ENCODE data around the gene DUSP22.
A peak's percentile ranks its signal among the peaks of the same experiment; 100 is the strongest.
"Not testable (repeated sequence)": the region's sequence is repeated elsewhere in the genome, so short reads cannot be mapped to it uniquely, and the experiment has no call there.

The DUSP22 gene

DNA sequence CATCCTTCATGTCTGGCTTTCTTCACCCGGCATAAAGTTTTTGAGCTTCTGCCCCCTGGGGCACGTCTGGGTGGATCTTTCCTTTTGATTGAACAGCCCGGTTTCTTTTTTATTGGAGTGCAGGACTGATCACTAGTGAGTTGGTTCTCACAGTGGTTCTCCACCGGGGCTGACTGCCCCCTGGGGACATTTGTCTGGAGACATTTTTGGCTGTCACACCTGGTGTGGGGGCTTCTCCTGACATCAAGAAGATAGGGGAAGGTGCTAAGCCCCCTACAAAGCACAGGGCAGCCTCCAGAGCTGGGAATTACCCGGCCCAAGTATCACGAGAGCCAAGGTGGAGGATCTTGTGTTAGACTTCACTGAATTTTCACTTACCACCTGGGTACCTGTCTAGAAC lies 73.5 kb downstream of the DUSP22 start:
- DNase-seq: no peak

DNA sequence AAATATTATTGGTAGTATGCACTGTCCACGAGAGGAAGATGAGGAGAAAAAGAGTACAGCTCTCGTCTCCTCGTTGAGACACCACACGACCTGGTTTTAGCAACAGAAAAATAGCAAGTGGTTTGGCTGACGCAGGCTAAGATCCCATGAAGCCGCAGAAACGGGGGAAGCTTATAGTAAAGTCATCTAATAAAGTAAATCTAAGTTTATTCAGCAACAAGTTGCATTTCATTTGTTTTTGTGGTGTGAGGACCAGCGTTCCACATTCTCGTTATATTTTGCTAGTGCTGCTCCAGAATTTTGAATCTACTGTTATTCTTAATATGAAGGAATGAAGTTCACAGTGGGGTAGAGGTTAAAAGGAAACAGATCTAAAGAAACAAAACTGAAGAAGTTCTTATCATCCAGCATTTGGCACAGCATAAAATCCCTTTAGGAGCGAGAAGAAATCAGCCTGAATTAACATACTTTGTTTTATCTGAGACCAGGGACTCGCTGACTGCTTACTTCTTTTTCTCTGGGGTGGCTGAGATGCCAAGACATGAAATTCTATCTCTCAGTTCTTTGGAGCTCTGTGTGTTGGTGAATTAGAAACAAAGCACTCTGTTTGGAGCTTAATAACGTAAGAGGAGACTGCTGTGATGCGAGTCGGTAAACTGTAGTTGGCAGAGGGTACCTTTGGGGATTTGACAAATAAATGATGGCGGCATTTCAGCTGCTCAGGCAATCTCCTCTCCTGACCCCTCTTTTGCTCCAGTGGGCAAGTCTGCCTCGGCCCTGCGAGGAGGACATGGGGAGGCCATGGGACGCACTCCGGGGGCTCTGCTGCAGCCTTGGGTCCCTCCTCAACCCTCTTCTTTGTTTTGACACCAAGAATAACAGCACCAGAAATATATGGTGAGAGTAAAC lies 74.4 kb downstream of the DUSP22 start:
- DNase-seq: no peak

DNA sequence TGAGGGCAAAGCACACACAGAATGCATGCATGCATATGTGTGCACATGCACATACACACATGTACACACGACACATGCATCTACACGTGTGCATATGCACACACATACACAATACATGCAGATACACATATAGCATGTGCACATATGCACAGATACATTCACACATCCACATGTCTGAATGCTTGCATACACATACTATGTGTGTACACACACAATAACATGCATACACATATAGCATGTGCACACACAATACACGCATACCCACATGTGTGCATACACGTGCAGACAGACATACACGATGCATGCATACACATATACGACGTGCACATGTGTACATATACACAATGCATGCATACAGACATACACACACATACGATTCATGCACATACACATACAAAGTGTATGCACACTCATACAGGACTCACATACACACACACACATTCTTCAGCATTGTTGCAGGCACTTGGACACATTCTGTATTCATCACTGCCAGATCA lies 75.1 kb downstream of the DUSP22 start:
- no peak for DNase-seq

DNA sequence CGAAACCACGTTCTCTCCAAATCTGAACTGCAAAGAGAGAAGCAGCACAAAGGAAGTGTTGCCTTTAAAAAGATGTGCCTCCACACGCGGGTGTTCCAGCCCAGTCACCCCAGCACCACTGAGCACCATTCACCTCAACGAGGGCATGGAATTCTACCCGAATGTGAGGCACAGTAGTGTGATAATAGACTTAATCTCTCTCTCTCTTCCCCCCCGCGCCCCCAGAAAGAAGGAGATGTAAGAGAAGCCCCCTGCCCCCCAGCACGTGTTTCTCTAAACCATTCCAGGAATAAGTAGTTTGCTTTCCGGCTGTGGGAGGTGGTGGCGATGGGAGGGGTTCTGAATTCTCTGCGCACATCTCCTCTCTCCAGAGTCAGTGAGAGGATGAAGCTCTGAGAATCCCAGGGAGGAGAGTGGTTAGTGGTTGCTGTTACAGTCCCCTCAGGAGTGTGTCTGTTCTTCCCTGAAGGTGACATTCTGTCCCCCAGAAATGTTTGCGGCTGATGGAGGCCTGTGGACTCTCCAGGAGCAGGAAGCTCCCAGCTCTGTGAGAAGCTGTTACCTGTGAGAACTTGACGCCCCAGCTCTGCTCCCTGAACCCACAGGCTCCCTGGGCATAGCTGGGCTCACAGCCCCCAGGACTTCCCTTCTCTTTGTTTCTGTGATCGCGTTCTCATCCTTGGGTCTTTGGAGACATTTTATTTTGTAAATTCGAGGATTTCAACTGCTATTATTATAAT lies 75.8 kb downstream of the DUSP22 start:
- DNase-seq: no peak

DNA sequence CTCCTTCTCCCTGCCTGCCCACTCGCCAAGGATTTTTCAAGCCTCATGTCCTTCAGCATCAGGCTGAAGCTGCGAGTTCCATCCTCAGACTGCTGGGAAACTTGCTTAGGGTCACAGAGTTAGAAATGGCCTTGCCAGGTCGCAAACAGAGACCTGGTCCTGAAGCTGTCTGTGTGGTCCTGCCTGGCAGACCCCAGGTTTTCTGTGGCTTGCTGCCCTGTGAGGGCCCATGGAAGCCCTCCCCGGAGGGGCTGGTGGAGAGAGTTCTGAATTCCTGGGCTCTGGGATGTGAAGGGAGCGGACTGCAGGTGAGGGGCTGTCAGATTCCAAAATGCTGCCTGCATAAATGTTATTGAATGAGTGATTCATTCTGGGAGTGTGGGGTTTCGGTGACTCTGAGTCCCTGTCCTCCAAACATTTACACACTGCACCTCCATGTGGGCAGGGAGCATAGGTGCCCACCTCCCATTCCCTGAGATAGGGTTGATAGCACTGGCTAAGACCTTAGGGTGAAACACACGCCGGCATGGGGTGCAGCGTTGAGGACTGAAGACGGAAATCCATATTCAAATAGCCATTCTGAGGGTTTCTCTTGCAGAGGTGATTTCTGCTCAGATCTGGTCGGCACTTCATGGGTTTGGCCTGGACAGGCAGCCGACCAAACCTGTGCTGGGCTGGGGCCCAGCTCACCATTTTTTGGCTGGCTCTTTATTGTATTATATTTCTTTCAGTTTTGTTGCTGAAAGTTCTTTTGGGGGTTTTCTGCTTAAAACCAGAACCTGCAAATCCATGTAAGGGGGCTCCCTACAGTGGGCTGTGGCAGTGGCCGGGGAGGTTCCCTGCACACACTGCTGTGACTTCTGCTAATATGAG lies 77.5 kb downstream of the DUSP22 start:
- DNase-seq: no peak

DNA sequence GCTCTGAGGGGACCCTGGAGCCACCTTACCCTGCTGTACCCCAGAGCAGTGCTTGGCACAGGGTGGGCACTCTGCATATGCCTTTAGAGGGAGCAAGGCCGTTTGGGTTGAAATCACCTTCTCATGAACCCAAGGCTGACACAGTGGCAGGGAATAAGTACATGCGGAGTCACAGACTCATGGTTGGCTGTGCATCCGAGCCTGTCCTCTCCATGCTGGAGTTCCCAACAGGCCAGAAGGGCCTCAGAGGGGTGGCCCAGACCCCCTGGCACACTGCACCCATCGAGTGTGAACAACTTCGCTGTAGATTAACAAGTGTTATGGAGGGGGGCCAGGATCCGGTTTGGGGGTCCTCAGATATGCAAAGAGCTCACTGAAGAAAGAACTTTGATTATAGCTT lies 78.3 kb downstream of the DUSP22 start:
- DNase-seq: no peak

DNA sequence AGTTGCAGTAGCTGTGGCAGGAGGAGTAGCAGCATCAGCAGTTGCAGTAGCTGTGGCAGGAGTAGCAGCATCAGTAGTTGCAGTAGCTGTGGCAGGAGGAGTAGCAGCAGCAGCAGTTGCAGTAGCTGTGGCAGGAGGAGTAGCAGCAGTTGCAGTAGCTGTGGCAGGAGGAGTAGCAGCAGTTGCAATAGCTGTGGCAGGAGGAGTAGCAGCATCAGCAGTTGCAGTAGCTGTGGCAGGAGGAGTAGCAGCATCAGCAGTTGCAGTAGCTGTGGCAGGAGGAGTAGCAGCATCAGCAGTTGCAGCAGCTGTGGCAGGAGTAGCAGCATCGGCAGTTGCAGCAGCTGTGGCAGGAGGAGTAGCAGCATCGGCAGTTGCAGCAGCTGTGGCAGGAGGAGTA lies 79.6 kb downstream of the DUSP22 start:
- not testable (repeated sequence) for DNase-seq

DNA sequence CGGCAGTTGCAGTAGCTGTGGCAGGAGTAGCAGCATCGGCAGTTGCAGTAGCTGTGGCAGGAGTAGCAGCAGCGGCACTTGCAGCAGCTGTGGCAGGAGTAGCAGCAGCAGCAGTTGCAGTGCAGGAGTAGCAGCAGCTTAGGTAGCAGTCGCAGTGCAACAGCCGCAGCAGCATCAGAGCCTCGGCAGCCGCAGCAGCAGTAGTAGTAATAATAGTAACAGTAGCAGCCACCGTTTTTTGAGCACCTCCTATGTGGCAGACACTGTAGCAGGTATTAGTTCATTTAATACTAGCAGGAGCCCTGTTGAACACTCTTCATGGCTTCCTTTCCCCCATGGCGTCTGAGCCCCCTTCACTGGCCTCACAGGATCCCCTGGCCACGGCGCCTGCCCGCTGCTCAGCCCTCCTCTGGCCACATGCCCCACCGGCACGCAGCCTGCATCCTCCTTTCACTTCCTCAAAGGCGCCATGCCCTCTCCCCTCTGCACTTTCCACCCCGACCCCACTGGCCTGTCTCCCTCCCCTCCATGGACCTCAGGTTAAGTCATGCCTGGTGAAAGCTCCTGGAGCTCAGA lies 80.1 kb downstream of the DUSP22 start:
- DNase-seq: peak; percentile 22 to 60 (median 43)

DNA sequence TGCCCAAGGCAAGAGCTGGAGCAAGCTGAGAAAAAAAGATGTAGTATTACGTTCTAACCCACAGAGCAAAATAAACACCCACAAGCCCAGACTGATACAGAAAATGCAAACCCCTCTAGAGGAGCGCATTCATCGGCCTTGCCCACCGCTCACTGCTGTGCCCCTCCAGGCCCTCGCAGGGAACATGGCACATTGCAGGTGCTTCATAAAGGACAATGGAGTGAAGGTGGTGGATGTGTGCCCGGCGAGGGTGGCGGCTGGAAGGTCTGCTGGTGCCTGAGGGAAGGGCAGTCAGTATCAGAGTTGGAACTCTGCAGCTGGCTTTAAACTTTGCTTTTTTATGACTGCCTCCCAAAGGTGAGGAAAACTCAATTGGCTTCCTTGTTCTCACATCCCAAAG lies 80.7 kb downstream of the DUSP22 start:
- no peak for DNase-seq

DNA sequence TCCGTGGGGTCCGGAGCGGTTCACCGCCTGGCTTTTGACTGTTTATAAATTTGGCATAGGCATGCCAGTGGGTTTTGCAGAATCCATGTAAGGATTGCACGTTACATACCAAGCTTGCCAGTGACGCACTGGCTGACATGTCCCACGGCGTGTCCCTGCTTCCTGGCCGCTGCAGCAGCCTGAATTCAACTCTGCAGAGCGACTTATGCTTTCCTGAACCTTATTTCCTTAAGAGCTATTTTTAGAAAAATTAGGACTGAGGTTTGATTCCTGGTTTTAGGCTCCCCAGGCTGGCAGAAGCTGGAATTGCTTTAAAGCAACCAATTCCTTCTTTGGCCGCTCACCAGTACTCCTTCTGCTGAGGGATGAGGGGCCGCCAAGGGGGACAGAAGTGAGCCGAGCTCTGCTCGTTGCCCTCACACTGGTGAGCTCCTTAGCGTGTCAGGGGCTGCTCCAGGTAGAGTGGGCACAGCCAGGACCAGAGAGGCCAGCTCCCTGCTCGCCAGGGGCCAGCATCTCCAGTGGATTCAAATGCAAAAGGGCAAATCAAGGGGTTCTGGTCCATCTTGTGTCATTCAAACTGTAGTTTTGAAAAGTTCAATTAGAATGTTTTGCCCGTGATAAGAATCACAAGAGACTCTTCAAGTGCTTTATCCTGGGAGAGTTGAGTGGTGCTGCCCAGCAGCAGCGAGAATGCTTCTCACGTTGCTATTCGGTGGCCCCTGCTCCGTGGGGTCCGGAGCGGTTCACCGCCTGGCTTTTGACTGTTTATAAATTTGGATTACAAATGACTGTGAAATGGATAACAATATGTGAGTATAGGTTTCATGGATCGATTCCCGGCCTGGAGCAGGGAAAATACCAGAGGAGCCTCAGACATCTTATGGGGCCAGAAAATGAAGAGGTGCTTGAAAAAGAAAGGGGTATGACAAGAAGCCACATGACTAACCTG lies 81.8 kb downstream of the DUSP22 start:
- no peak for DNase-seq

DNA sequence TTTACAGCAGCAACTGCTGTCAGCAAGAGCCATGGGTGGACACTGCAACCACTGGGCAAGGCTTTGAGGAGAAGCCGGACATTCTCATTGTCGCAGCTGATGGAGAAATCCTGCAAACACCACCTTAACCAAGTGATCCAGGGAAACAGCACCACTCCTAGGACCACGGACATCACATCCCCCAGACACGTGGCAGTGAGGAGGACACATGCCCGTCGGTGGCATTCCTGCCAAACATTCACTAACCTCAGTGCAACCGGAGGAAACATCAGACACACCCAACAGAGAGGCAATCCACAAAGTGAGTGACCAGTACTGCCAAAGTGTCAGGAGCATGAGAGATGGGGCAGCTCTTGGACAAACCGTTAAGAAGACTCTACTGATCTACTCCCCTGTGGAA lies 82.7 kb downstream of the DUSP22 start:
- DNase-seq: no peak

DNA sequence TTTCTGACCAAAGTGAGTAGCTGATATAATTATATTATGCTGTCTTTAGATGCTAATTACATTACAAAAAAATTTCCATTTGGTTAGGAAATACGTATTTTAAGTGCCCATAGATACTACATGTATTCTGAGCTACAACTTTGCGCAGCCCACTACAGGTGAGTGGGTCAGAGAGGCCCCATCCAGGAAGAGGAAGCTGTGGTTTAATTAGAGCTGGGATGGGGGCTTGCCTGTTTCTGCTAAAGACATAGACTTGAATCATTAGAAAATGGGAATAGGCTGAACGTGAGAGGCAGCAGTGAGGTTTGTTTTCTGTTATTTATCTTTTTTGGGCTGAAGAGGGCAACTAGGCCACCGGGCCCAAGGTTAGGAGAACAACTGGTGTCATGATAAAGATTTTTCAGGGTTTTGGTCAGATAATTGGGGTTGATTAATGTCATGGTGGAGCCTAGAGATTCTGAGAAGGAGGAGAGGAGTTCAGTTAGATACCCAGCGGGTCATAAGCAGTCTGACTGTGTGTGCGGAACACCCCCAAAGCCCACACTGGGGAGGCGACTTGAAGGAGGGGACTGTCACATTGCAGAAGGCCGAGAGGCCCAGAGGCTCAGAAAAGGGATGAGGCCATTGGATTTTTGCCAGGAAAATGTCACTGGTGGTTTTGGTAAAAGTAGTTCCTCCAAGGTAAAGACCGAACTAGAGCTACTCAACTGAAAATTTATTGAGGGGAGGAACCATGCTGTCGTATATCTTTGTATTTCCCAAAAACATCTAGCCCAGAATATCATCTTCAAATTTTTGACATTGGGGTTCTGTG lies 84.7 kb downstream of the DUSP22 start:
- DNase-seq: no peak

DNA sequence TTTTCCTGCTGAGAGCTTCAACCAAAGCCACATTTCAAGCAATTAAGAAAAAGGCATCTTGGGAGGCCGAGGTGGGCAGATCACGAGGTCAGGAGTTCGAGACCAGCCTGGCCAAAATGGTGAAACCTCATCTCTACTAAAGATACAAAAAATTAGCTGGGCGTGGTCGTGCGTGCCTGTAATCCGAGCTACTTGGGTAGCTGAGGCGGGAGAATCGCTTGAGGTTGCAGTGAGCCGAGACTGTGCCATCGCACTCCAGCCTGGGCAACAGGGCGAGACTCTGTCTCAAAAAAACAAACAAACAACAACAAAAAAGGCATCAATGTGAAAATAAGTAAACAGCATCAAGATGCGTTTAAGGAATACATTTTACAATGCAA lies 85.3 kb downstream of the DUSP22 start:
- DNase-seq: not testable (repeated sequence)

DNA sequence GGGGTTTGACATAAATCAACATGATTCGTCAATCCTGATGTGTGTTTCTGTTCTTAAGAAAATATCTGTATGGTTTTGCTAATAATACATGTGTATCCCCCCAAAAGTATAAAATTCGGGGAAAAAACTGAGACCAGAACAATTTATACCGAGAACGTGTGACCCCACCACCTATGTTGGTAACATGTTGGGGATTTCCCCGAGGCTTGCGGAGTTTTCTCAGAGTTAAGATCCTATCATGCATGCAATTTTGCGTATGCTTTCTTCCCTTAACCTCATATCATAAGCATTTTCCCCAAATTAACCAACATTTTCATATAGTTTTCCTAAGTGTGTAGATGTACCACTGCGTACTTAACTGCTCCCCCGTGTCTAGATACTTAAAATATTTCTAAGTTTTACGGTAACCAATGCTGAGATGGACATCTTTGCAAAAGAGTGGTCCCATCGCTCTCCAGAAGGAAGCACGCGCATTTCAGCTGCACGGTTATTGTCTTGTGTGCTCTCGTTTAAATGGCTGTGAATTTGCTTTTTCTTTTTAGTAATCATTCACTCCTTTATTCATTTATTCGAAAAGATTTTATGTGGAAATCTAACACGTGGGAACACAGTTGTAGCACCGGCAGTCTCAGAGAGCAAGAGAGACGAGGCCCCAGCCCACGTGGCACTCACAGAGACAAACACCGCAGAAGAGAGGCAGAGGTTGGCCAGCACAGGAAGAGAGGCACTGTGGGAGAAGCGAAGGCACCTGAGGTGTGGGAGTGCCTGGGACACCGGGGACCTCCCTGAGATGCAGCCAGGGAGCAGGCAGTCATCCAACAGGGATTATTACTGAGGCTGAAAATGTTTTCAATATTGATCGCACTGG lies 86.0 kb downstream of the DUSP22 start:
- DNase-seq: no peak

DNA sequence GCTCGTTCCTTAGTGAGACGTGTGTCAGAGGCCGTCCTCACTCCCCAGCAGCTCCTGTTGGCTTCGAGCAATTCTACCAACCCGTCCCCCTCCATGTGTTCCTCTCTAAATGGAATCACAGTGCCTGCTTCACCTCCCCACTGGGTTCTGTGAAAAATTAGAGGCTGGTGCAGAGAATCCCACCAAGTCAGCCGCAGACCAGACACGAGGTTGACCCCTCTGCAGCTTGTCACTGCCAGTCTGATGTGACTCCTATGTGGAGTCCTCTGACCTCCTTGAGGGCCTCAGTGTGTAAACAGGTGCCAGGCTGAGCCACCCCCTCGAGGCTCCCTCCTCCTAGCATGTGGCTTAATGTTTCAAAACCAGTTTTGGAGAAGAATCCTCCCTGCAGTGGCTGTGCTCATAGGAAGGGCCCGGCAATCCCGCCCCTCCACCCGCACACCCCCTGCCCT lies 86.7 kb downstream of the DUSP22 start:
- no peak for DNase-seq

DNA sequence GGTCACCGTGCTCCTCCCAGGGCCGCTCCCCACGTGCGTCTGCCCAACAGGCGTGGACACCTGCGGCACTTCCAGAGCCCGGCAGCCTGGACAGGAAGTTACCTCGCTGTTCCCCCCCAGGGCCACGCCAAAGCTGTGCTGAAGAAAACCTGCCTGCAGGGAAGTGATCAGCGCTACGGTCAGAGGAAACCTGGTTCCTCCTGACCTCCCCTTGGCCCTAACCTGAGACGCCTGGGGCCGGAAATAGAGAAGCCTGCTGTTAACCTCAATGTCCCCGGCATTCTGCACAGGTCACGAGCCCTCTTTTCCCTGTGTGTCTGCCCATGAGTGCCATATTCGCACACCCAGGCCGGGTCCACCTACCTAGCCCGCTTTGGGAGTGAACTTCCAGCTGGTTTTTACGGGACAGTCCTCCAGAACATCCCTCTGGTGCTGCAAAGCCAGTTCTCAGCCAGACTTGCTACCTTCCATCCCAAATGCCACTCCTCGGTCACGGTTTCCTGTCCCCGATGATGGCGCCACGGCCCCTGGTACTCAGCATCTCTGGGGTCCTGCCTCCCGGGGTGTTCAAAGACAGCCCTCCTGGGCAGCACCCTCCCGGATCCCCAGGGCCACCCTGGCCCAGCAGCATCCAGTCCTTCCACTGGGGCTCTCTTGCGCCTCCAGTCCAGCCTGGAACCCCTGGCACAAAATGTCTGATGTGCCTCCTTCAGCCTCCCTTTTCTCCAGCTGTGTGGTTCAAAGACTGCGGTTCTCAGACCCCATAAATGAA lies 87.3 kb downstream of the DUSP22 start:
- no peak for DNase-seq

DNA sequence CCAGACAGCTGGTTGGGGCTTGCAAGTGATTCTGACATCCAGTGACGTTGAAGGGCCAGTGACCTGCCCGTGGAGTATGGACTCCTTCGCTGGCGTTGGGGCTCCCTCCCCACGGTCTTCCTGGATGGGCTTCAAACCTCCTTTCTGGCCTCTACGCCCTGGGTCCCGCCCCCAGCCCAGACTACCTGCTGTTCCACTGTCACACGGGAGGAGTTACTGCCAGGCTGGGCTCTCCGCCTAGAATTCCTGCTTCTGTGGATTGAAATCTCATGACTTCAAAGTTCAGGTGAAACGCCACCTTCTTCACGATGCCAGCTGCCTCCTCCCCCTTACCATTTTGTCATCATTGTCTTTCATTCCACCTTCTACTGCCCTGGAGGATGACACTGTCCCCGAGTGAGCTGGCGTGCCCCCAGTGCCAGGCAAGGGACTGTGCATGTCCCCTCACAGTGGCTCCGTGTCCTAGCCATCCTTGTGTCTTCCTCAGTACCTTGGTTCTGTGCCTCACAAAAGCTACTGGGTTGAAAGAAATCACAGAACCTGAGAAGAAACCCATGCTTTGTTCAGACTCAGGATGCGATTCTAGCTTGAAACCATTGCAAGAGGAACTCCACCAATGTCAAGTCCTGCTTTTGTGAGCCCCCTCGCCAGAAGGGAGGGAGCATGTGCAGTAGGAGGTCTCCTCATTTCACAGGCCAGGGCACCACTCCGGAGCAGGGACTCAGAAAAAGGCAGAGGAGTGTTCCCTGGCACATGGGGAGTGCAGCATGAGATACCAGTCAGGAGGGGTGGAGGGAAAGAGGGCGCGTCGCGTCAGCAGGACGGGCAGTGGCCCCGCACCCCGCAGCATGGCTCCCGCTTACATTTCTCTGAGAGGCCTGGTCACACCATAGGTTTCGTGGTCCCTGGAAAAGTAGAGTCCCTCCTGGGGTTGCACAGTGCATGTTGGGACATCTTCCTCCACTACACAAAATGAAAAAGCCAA lies 88.2 kb downstream of the DUSP22 start:
- DNase-seq: no peak
